SK-N-SH (cell line): ENCODE results near the gene PHC3.

Source experiments
- FOXM1 ChIP-seq: IDR thresholded peaks from 2 replicates; pipeline ENCODE4 v1.4.0; 2012; ENCODE audit warnings: low read depth, mild to moderate bottlenecking
- MXI1 ChIP-seq: IDR thresholded peaks from 2 replicates; pipeline ENCODE4 v1.6.1; 2012; ENCODE audit warnings: mild to moderate bottlenecking, low read depth, low read length, improper control_type of control experiment
- NFIC ChIP-seq: IDR thresholded peaks from 2 replicates; pipeline ENCODE4 v1.4.0; 2012; ENCODE audit warnings: borderline replicate concordance
- RAD21 ChIP-seq: IDR thresholded peaks from 2 replicates; pipeline ENCODE4 v1.6.1; 2012; ENCODE audit warnings: mild to moderate bottlenecking, low read length

DNA sequence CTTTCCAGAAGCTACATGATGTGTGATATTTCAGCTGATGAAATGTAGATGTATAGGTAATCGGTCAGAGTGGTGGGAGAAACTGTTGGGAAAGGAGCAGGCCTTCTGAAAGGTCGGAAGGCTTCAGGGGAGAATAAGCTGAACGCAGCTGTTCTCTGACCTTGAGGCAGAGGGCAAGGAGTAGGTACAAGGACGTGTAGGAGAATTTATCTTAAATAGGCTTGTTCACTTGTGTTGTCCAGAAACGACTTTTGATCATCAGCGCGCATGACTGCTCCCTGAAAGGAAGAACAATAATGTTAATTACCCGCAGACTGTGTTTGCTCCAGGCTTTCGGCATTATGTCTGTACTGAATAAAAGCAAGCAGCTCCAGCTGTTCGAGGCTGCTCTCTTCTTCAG, 104.2 kb downstream of the PHC3 start:
- no peak for TF ChIP-seq MXI1
- no peak for TF ChIP-seq NFIC
- no peak for TF ChIP-seq RAD21
- no peak for TF ChIP-seq FOXM1
